GM08714 (cell line): ENCODE measurements around the gene CLDN20.

Source experiments
- H3K4me3 ChIP-seq: fragments of 200-500 bp; sonication (Bioruptor generic); 2 replicates; pipeline ENCODE4 v1.5.1; 2014; ENCODE audit warnings: mild to moderate bottlenecking, low read length, inconsistent platforms
- ZNF274 ChIP-seq: IDR thresholded peaks from 2 replicates; pipeline ENCODE4 v1.6.1; 2012; ENCODE audit warnings: mild to moderate bottlenecking, low read depth, low read length

The CLDN20 gene

GRCh38 chr6:155319902-155320301, 56.1 kb downstream of the CLDN20 start:
- no peak overlapping the region for H3K4me3 ChIP-seq
- TF ChIP-seq ZNF274: no peak

- no peak overlapping the region for H3K4me3 ChIP-seq
- no peak for TF ChIP-seq ZNF274
These were observed 60.4 kb downstream of the CLDN20 start for GRCh38 chr6:155324172-155324571.

DNA sequence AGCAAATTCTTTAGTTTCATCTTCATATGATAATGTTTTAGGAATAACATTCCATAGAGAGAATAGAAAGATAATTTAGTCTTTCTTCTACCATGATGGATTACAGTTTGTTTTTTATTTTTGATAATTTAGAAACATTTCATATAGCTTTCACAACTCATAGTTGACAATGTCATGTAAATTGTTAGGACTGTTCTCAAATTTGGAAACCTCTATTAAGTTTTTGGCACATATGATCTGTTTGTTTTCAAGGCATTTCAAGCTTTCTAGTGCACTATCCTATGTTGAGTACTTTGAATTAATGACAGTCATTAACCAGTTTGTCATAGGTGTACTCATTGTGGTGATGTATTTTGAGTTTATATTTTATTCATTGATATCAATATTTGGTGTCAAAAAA, 61.2 kb downstream of the CLDN20 start:
- H3K4me3 ChIP-seq: no peak overlapping the region
- no peak for TF ChIP-seq ZNF274

DNA sequence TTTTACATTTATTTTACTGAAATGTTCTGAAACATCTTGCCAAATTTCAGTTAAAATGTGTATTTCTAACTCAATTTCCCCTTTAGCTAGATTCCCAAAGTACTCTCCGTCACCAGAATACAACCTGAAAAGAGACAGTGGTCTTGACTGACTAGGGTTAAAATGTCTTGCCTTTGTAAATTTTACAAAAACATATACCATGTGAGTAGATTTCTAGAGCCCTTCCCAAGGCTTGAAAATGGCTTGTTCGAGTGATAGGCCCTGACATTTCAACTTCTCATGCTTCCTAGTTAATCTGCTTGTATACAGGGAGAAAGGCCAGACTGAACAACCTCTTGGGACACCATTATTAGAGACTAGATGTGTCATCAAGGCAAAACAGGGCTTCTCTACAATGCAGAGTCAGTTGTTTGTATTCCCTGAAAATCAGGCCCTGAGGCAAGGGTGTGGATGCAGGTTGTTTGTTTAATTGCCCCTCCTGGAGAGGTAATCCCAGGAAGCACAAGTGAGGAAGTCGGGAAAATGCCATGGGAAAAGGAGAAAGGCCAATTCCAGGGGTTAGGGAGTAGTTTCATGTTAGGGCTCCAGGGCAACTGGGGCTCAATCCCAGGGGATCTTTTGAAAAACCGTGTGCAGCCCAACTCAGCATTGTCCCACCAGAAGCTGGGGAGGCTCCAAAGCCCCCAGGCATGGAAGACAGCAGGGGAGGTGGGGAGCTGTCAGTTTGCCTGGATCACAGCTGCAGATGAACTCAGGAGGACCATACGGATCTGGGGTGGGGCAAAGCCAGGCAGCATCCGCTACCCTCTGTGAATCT, 62.1 kb downstream of the CLDN20 start:
- TF ChIP-seq ZNF274: no peak
- H3K4me3 ChIP-seq: no peak overlapping the region
